Neural progenitor cell (in vitro differentiated cells): ENCODE data around the gene NCBP3. TPM values are rescaled to one million over a fixed set of nuclear protein-coding genes. Genes with fewer than 3 reads are reported as not detected.
A peak's percentile ranks its signal among the peaks of the same experiment; 100 is the strongest.

Experiments used
- DNase-seq: peaks from one replicate; pipeline ENCODE4 v3.0.0-alpha.2; 2016; ENCODE audit warnings: low spot score
- H2AFZ ChIP-seq: fragments of 200-600 bp; sonication (generic); replicated peaks from 2 replicates; pipeline ENCODE4 v1.6.1; 2016; ENCODE audit warnings: antibody characterized with exemption
- H3F3A ChIP-seq: fragments of 200-600 bp; sonication (generic); 2 replicates; pipeline ENCODE4 v1.6.1; 2016; ENCODE audit warnings: antibody characterized with exemption, low read depth
- H3K27ac ChIP-seq: fragments of 200-600 bp; sonication (generic); 2 replicates; pipeline ENCODE4 v1.5.1; 2016; ENCODE audit warnings: mild to moderate bottlenecking
- H3K27me3 ChIP-seq: fragments of 200-600 bp; sonication (generic); 2 replicates; pipeline ENCODE4 v1.6.1; 2016; ENCODE audit warnings: mild to moderate bottlenecking, moderate library complexity
- H3K36me3 ChIP-seq: fragments of 200-600 bp; sonication (generic); 2 replicates; pipeline ENCODE4 v1.5.1; 2016
- H3K4me1 ChIP-seq: fragments of 200-600 bp; sonication (generic); 2 replicates; pipeline ENCODE4 v1.6.1; 2016; ENCODE audit warnings: mixed run types
- H3K4me2 ChIP-seq: fragments of 200-600 bp; sonication (generic); 2 replicates; pipeline ENCODE4 v1.6.1; 2016
- H3K4me3 ChIP-seq: fragments of 200-600 bp; sonication (generic); 2 replicates; pipeline ENCODE4 v1.5.1; 2016
- H3K79me2 ChIP-seq: fragments of 200-600 bp; sonication (generic); 2 replicates; pipeline ENCODE4 v1.6.1; 2016; ENCODE audit warnings: low read depth
- H3K9ac ChIP-seq: fragments of 200-600 bp; sonication (generic); 2 replicates; pipeline ENCODE4 v1.6.1; 2016
- H3K9me3 ChIP-seq: fragments of 200-600 bp; sonication (generic); 2 replicates; pipeline ENCODE4 v1.5.1; 2016; ENCODE audit warnings: low read depth
- H4K20me1 ChIP-seq: fragments of 200-600 bp; sonication (generic); 2 replicates; pipeline ENCODE4 v1.6.1; 2016; ENCODE audit warnings: low read depth
- H3K27ac Mint-ChIP-seq: 3 replicates; pipeline ENCODE4 v1.8.0; 2021; ENCODE audit warnings: mixed read lengths
- H3K27me3 Mint-ChIP-seq: 2 replicates; pipeline ENCODE4 v1.8.0; 2022; ENCODE audit warnings: low read depth, mild to moderate bottlenecking, inconsistent platforms, moderate library complexity, mixed read lengths; ENCODE audit not compliant: insufficient read depth
- H3K36me3 Mint-ChIP-seq: 3 replicates; pipeline ENCODE4 v1.8.0; 2021; ENCODE audit warnings: mixed read lengths
- H3K4me1 Mint-ChIP-seq: 3 replicates; pipeline ENCODE4 v1.8.0; 2021; ENCODE audit warnings: mixed read lengths
- H3K4me3 Mint-ChIP-seq: 3 replicates; pipeline ENCODE4 v1.8.0; 2021; ENCODE audit warnings: mild to moderate bottlenecking, moderate library complexity, mixed read lengths
- H3K9me3 Mint-ChIP-seq: 3 replicates; pipeline ENCODE4 v1.8.0; 2020; ENCODE audit warnings: mixed read lengths
- CTCF ChIP-seq: fragments of 200-600 bp; sonication (generic); IDR thresholded peaks from 2 replicates; pipeline ENCODE4 v1.5.1; 2017; ENCODE audit warnings: antibody characterized with exemption, mild to moderate bottlenecking
- EZH2 ChIP-seq: fragments of 200-600 bp; sonication (generic); IDR thresholded peaks from 2 replicates; pipeline ENCODE4 v1.6.1; 2017; ENCODE audit warnings: antibody characterized with exemption, mild to moderate bottlenecking, moderate library complexity
- EZH2phosphoT487 ChIP-seq: fragments of 200-600 bp; sonication (generic); IDR thresholded peaks from 2 replicates; pipeline ENCODE4 v1.6.1; 2017; ENCODE audit warnings: antibody characterized with exemption
- total RNA-seq: library from RNA; depleted of rRNA; stranded (reverse); fragments of >200 nt; gene quantifications from 2 replicates; pipeline ENCODE4 v1.2.3, GENCODE V29; 2015; ENCODE audit warnings: low replicate concordance

The NCBP3 gene
- total RNA-seq, 1 donor from 2014 or later, result 55.7 TPM

DNA sequence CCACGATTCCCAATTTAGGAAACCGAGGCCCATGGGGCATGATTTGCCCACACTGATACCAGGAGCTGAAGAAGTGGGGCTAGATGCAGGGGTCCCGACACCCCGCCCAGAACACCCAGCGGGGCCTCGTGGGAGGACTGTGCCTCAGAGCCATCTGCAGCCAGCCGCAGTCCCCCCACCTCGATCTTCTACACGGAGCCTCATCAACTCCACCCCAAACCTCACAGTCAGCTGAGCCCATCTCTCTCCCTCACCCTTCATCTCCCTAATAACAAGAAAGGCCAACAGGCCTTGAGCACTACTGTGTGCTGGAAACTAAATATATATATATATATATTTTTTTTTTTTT lies 49.2 kb downstream of the NCBP3 start:
- Histone ChIP-seq H3K4me1 (no peaks in the 10 kb centered on the region), H4K20me1 (peaks cover 4% of the 10 kb centered on the region), H3F3A (peaks cover 8% of the 10 kb centered on the region), H3K79me2 (no peaks in the 10 kb centered on the region), H3K27me3 (no peaks in the 10 kb centered on the region), H3K4me3 (no peak overlapping the region), H3K9ac (no peak overlapping the region), H3K27ac (no peak overlapping the region), H3K36me3 (no peaks in the 10 kb centered on the region), H2AFZ (no peak overlapping the region), H3K4me2 (no peak overlapping the region), H3K9me3 (no peaks in the 10 kb centered on the region)
- no peaks in the 10 kb centered on the region for H3K9me3 Mint-ChIP-seq
- no peaks in the 10 kb centered on the region for H3K36me3 Mint-ChIP-seq
- H3K27ac Mint-ChIP-seq, result no peak overlapping the region
- peaks cover 4% of the 10 kb centered on the region for H3K27me3 Mint-ChIP-seq
- TF ChIP-seq EZH2 (no peak), CTCF (no peak)
- peaks cover 18% of the 10 kb centered on the region for H3K4me1 Mint-ChIP-seq
- no peak for DNase-seq
- H3K4me3 Mint-ChIP-seq, result no peak overlapping the region

- TF ChIP-seq EZH2phosphoT487 (no peak), CTCF (no peak), EZH2 (no peak)
- H3K27ac ChIP-seq, result no peak overlapping the region
- H2AFZ ChIP-seq, result no peak overlapping the region
- H3K4me1 Mint-ChIP-seq, result peaks cover 22% of the 10 kb centered on the region
- no peaks in the 10 kb centered on the region for H3K27me3 ChIP-seq
- no peaks in the 10 kb centered on the region for H3K4me1 ChIP-seq
- no peaks in the 10 kb centered on the region for H3K9me3 Mint-ChIP-seq
- H3K4me3 Mint-ChIP-seq, result no peak overlapping the region
- H3K9ac ChIP-seq, result no peak overlapping the region
- no peak overlapping the region for H3K4me2 ChIP-seq
- peaks cover 4% of the 10 kb centered on the region for H3K27me3 Mint-ChIP-seq
- H3K79me2 ChIP-seq, result no peaks in the 10 kb centered on the region
- peaks cover 3% of the 10 kb centered on the region for H4K20me1 ChIP-seq
- DNase-seq, result no peak
- no peaks in the 10 kb centered on the region for H3K36me3 Mint-ChIP-seq
- peaks cover 8% of the 10 kb centered on the region for H3F3A ChIP-seq
- no peaks in the 10 kb centered on the region for H3K9me3 ChIP-seq
- no peaks in the 10 kb centered on the region for H3K36me3 ChIP-seq
- no peak overlapping the region for H3K4me3 ChIP-seq
- H3K27ac Mint-ChIP-seq, result no peak overlapping the region
These were observed 49.8 kb downstream of the NCBP3 start for GRCh38 chr17:3796110-3796821.

GRCh38 chr17:3795390-3796102 lies 50.5 kb downstream of the NCBP3 start:
- H3K36me3 Mint-ChIP-seq, result no peaks in the 10 kb centered on the region
- peak overlapping the region; percentile 52 for H2AFZ ChIP-seq

More at GRCh38 chr17:3795390-3796102, 50.5 kb downstream of the NCBP3 start:
- H3K4me1 ChIP-seq, result no peaks in the 10 kb centered on the region
- H3K27ac ChIP-seq, result no peak overlapping the region
- DNase-seq, result no peak
- peaks cover 8% of the 10 kb centered on the region for H3F3A ChIP-seq
- H3K36me3 ChIP-seq, result no peaks in the 10 kb centered on the region
- H4K20me1 ChIP-seq, result no peaks in the 10 kb centered on the region
- H3K4me1 Mint-ChIP-seq, result peaks cover 22% of the 10 kb centered on the region
- no peaks in the 10 kb centered on the region for H3K27me3 ChIP-seq
- H3K9ac ChIP-seq, result no peak overlapping the region
- H3K27me3 Mint-ChIP-seq, result peaks cover 4% of the 10 kb centered on the region
- H3K27ac Mint-ChIP-seq, result peak overlapping the region; percentile 83
- H3K4me3 Mint-ChIP-seq, result no peak overlapping the region
- H3K4me2 ChIP-seq, result no peak overlapping the region
- H3K79me2 ChIP-seq, result no peaks in the 10 kb centered on the region
- TF ChIP-seq EZH2phosphoT487, result no peak
- TF ChIP-seq CTCF, result no peak
- no peak for TF ChIP-seq EZH2
- H3K9me3 ChIP-seq, result no peaks in the 10 kb centered on the region
- no peaks in the 10 kb centered on the region for H3K9me3 Mint-ChIP-seq
- no peak overlapping the region for H3K4me3 ChIP-seq
